Thyroid gland (tissue), 4 donors: ENCODE results near the gene TAAR5. TPM values are rescaled to one million over a fixed set of nuclear protein-coding genes. Genes with fewer than 3 reads are reported as not detected.

ENCODE experiments used
- DNase-seq, 2 donors: peaks; one replicate each; pipeline ENCODE4 v3.0.0-alpha.2; 2019
- H3K27ac ChIP-seq, 3 donors: fragments of 200-600 bp; sonication (generic); 1 replicate in 2 of 3; 2 replicates in 1 of 3; pipeline ENCODE4 v1.5.1; 2016 to 2019; ENCODE audit warnings: mild to moderate bottlenecking in 1 of 3, moderate library complexity in 1 of 3
- H3K27me3 ChIP-seq: fragments of 200-600 bp; sonication (generic); one replicate; pipeline ENCODE4 v1.5.1; 2019
- H3K36me3 ChIP-seq, 2 donors: fragments of 200-600 bp; sonication (generic); one replicate each; pipeline ENCODE4 v1.5.1; 2016 to 2019
- H3K4me1 ChIP-seq, 2 donors: fragments of 200-600 bp; sonication (generic); one replicate each; pipeline ENCODE4 v1.5.1; 2017 to 2019
- H3K4me3 ChIP-seq, 3 donors: fragments of 200-600 bp; sonication (generic); replicated peaks in 1 of 3; 1 replicate in 2 of 3; 2 replicates in 1 of 3; pipeline ENCODE4 v1.5.1; 2016; ENCODE audit warnings: mild to moderate bottlenecking in 1 of 3
- H3K9me3 ChIP-seq: fragments of 200-600 bp; sonication (generic); one replicate; pipeline ENCODE4 v1.5.1; 2017
- POLR2A ChIP-seq, 2 donors: fragments of 450-650 bp; IDR thresholded peaks; one replicate each; pipeline ENCODE4 v1.6.1; 2017; ENCODE audit warnings: antibody characterized with exemption in 2 of 2, mild to moderate bottlenecking in 2 of 2, moderate library complexity in 1 of 2
- WGBS, 2 donors: methylation state at CpG; one replicate each; pipeline ENCODE4 v1.1.5; 2017; 5-methylcytosine and 5-hydroxymethylcytosine counted together
- intact Hi-C: fragments of 100-400 bp; cut with DNase I; formaldehyde crosslinking; loops from one replicate; pipeline ENCODE4 v1.15.1; 2023
- total RNA-seq, 4 donors: library from RNA; depleted of rRNA; stranded (reverse); fragments of >200 nt; gene quantifications; one replicate each; pipeline ENCODE4 v1.2.3, GENCODE V29; 2016
- TF ChIP-seq, protein P1 (sequence below), 6 experiments: fragments of 200-600 bp in 3 of 6; fragments of 450-650 bp in 3 of 6; sonication (generic) in 3 of 6; IDR thresholded peaks; one replicate each; pipeline ENCODE4 v1.5.1; 2016 to 2019; ENCODE audit warnings: antibody characterized with exemption in 6 of 6, mild to moderate bottlenecking in 2 of 6, inconsistent platforms in 1 of 6, moderate library complexity in 1 of 6

Gene TAAR5
- total RNA-seq, 4 donors from 2014 or later = not detected

DNA sequence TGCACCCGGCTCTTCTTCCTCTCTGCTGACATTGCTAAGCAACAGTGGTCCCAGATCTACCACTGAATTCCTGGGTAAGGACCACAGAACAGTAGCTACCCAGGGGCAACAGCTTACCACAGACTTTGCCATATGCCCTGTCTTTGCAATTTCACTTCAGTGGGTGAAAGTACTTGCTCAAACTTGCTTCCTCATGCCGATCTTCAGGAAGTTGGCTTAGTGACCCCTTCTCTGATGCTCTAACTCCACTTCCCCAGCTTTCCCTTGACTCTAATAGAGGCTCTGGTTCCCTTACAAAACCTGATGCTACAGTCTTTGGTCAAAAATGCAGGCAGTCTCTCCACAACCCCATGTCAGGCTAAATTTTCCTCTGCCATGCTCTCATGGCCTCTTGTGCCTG, 3.3 kb upstream of the TAAR5 start:
- no peak for DNase-seq
- Histone ChIP-seq H3K9me3 (no peaks in the 10 kb centered on the region), H3K4me1 (no peaks in the 10 kb centered on the region), H3K4me3 (no peak overlapping the region), H3K27ac (no peak overlapping the region), H3K27me3 (no peaks in the 10 kb centered on the region), H3K36me3 (no peaks in the 10 kb centered on the region)
- intact Hi-C loops = no loop called here
- WGBS, 2 donors = 74 to 75% methylated on average over 2 of the region's 2 CpGs
- TF ChIP-seq POLR2A (IDR thresholded peaks at IDR 0.05) = no peak
- TF ChIP-seq, protein P1, sequence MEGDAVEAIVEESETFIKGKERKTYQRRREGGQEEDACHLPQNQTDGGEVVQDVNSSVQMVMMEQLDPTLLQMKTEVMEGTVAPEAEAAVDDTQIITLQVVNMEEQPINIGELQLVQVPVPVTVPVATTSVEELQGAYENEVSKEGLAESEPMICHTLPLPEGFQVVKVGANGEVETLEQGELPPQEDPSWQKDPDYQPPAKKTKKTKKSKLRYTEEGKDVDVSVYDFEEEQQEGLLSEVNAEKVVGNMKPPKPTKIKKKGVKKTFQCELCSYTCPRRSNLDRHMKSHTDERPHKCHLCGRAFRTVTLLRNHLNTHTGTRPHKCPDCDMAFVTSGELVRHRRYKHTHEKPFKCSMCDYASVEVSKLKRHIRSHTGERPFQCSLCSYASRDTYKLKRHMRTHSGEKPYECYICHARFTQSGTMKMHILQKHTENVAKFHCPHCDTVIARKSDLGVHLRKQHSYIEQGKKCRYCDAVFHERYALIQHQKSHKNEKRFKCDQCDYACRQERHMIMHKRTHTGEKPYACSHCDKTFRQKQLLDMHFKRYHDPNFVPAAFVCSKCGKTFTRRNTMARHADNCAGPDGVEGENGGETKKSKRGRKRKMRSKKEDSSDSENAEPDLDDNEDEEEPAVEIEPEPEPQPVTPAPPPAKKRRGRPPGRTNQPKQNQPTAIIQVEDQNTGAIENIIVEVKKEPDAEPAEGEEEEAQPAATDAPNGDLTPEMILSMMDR (IDR thresholded peaks at IDR 0.05) = no peak

GRCh38 chr6:132590362-132590761, 821 bp upstream of the TAAR5 start:
- Histone ChIP-seq H3K4me3 (no peak overlapping the region), H3K36me3 (no peaks in the 10 kb centered on the region), H3K9me3 (no peaks in the 10 kb centered on the region), H3K27me3 (no peaks in the 10 kb centered on the region), H3K27ac (no peak overlapping the region), H3K4me1 (no peaks in the 10 kb centered on the region)
- TF ChIP-seq, protein P1 (IDR thresholded peaks at IDR 0.05) = no peak
- TF ChIP-seq POLR2A (IDR thresholded peaks at IDR 0.05) = no peak
- DNase-seq = no peak
- WGBS, 2 donors = 78 to 83% methylated on average over 1 of the region's 1 CpG
- intact Hi-C loops = no loop called here

GRCh38 chr6:132587424-132587823, 2.1 kb downstream of the TAAR5 start:
- TF ChIP-seq POLR2A (IDR thresholded peaks at IDR 0.05) = no peak
- TF ChIP-seq, protein P1 (IDR thresholded peaks at IDR 0.05) = no peak
- Histone ChIP-seq H3K27ac (no peak overlapping the region), H3K4me3 (no peak overlapping the region), H3K27me3 (no peaks in the 10 kb centered on the region), H3K36me3 (no peaks in the 10 kb centered on the region), H3K4me1 (no peaks in the 10 kb centered on the region), H3K9me3 (no peaks in the 10 kb centered on the region)
- intact Hi-C loops = no loop called here
- 63 to 74% methylated on average over 2 of the region's 2 CpGs for WGBS, 2 donors
- no peak for DNase-seq

DNA sequence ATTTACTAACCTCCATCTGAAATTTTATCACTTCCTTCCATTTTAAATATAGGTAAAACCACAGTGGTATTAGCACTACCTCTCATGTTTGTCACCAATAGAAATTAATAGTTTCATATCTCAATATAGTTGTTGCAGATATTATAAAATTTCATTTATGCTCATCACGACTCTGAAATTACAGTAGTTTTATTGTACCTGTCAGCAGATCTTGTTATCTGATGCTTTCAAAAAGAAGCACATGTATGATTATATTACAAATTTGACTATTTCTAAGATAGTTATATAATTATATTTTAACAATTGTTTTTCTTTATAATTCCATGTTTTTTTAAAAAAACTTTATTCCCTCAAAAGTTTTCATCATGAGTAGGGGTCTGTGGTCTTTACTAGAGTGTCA, 4.8 kb downstream of the TAAR5 start:
- no peaks in the 10 kb centered on the region for H3K27me3 ChIP-seq
- 86 to 89% methylated on average over 1 of the region's 1 CpG for WGBS, 2 donors
- intact Hi-C loops = no loop called here

GRCh38 chr6:132571774-132572173, 17.8 kb downstream of the TAAR5 start:
- no peak overlapping the region for H3K4me3 ChIP-seq

More for the DNA sequence above, 4.8 kb downstream of the TAAR5 start:
- H3K4me3 ChIP-seq = no peak overlapping the region
- no peak for DNase-seq
- H3K9me3 ChIP-seq = no peaks in the 10 kb centered on the region
- H3K4me1 ChIP-seq = no peaks in the 10 kb centered on the region
- no peak for TF ChIP-seq POLR2A (IDR thresholded peaks at IDR 0.05)
- TF ChIP-seq, protein P1 (IDR thresholded peaks at IDR 0.05) = no peak
- no peak overlapping the region for H3K27ac ChIP-seq
- no peaks in the 10 kb centered on the region for H3K36me3 ChIP-seq

More at GRCh38 chr6:132571774-132572173, 17.8 kb downstream of the TAAR5 start:
- Histone ChIP-seq H3K4me1 (no peaks in the 10 kb centered on the region), H3K9me3 (no peaks in the 10 kb centered on the region), H3K27ac (no peak overlapping the region), H3K27me3 (no peaks in the 10 kb centered on the region), H3K36me3 (no peaks in the 10 kb centered on the region)
- intact Hi-C loops = no loop called here
- DNase-seq = no peak
- TF ChIP-seq, protein P1 (IDR thresholded peaks at IDR 0.05) = no peak
- no peak for TF ChIP-seq POLR2A (IDR thresholded peaks at IDR 0.05)
